ENCODE measurements around the gene SERINC2.

DNA sequence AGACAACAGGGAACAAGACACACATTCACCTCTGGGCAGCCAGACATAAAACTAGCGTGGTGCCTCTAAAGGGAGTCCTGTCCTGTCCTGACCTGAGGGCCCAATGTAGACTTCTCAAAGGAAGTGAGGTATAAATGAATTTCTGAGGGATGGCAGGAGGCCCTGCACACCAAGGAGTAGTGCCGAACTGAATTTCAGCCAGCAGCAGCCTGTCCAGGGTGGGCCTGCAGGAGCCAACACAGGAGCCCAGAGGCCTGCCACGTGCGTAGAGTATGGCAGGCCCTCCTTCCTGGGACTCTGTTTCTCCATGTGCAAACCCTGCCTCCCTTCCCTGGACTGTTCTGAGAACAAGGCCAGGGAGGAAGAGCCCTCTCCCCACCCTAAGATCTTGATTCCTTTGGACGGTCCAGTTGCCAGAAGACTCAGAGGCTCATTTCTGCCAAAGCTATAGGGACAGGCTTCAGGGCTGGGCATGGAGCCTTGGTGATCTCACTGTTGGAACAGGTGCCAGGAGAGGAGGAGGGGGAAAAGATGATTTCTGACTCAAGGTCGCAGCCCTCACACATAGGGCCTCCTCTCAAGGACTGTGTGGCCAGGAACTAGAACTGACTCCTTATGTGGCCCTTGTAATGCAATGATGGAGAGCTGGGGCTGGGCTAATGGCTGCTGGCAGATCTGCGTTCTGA, 38.4 kb upstream of the SERINC2 start:
- TF ChIP-seq, protein P1, sequence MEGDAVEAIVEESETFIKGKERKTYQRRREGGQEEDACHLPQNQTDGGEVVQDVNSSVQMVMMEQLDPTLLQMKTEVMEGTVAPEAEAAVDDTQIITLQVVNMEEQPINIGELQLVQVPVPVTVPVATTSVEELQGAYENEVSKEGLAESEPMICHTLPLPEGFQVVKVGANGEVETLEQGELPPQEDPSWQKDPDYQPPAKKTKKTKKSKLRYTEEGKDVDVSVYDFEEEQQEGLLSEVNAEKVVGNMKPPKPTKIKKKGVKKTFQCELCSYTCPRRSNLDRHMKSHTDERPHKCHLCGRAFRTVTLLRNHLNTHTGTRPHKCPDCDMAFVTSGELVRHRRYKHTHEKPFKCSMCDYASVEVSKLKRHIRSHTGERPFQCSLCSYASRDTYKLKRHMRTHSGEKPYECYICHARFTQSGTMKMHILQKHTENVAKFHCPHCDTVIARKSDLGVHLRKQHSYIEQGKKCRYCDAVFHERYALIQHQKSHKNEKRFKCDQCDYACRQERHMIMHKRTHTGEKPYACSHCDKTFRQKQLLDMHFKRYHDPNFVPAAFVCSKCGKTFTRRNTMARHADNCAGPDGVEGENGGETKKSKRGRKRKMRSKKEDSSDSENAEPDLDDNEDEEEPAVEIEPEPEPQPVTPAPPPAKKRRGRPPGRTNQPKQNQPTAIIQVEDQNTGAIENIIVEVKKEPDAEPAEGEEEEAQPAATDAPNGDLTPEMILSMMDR (optimal IDR thresholded peaks at IDR 0.05 in 1 of 3, IDR thresholded peaks at IDR 0.05 in 1 of 3, conservative IDR thresholded peaks at IDR 0.05 in 1 of 3; ENCODE audit: extremely low read depth in 1 of 3, insufficient read depth in 2 of 3, low read length in 3 of 3) = no peak
- TF ChIP-seq EZH2 (IDR thresholded peaks at IDR 0.05; ENCODE audit: low read length) = no peak
